Measurements from ENCODE around the gene RNF41.

RNF41 gene

DNA sequence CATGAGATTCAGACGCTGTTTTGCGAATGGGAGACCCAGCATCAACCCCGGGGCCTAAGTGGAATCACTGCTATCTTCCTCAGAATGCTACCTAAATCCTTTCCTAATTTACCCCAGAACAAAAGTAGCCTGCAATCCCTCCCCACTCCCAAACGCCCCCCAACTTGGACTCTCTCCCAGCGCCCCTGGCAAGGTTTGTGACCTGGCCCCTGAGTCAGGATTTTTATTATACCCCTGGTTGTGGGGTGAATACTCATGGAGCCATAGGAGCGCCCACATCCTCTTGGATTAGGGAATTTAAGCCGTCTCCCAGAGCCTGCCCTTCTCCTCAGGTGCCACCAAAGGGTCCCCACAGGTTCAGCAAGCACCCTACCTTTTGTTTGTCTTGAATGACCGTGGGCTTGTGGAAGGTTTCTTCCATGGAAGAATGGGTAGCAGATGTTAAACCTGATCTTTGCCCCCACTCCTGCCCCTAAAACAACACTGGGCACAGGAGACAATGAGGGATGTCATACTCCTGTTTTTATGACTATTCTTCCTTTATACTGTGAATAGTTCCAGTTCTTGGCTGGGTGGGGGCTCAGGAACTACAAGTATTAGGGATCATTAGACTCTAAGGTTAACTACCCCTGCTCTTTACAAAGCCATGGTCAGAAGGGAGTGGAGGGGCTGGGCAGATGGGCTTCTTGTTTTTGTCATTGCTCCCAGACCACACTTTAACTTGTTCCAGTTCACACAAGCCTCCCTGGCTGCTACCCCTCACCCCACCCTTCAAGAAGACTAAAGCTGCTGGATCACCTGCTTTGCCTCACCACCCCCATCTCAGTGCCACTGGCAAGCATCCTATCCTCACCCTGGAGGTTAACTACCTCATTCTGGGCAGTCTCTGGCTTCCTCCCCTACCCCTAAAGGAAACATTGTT, 68.7 kb downstream of the RNF41 start:
- Histone ChIP-seq H3K4me1 (ENCODE audit: control insufficient read depth, insufficient read depth, low read length, unreplicated experiment) (peaks cover 25% of the 10 kb centered on the region), H3K36me3 (ENCODE audit: insufficient read depth, low read length) (no peaks in the 10 kb centered on the region; the same call in 1 of the 2 replicates), H3K4me3 (ENCODE audit: low read depth, low read length) (peak overlapping the region; percentile 83), H3K27me3 (ENCODE audit: insufficient read depth, low read length) (no peaks in the 10 kb centered on the region), H3K79me2 (ENCODE audit: control insufficient read depth, insufficient read depth, low read length, unreplicated experiment) (peaks cover 3% of the 10 kb centered on the region), H2AFZ (ENCODE audit: low read length, unreplicated experiment) (peak overlapping the region; percentile 66), H3K27ac (ENCODE audit: low read depth, low read length) (no peak overlapping the region)
